CD4-positive, alpha-beta memory T cell (primary cell): ENCODE data around the gene HS2ST1. TPM values are rescaled to one million over a fixed set of nuclear protein-coding genes. Genes with fewer than 3 reads are reported as not detected.

Source experiments
- CTCF ChIA-PET: fragments of 350-600 bp; sonication (Branson Sonifier 250); formaldehyde crosslinking; loops from one replicate; lab custom pipeline; 2021; ENCODE audit warnings: inconsistent platforms; ENCODE audit not compliant: partially characterized antibody; lab: Charles Lee
- POLR2A ChIA-PET: fragments of 350-600 bp; sonication (Branson Sonifier 250); formaldehyde crosslinking; loops from one replicate; lab custom pipeline; 2021; ENCODE audit not compliant: partially characterized antibody; lab: Charles Lee
- DNase-seq, 5 donors: peaks; one replicate each; pipeline versions ENCODE4 v3.0.0 to v3.0.0-alpha.2; 2020 to 2022; ENCODE audit warnings: mixed read lengths in 1 of 5
- H3K27ac ChIP-seq: one replicate; pipeline ENCODE4 v1.7.0; 2013; ENCODE audit warnings: low read depth, low read length
- H3K27me3 ChIP-seq: 2 replicates; pipeline ENCODE4 v1.7.0; 2013; ENCODE audit warnings: mild to moderate bottlenecking, low read length, moderate library complexity; ENCODE audit not compliant: insufficient read depth
- H3K36me3 ChIP-seq: 2 replicates; pipeline ENCODE4 v1.7.0; 2013; ENCODE audit warnings: mild to moderate bottlenecking, low read length, moderate library complexity; ENCODE audit not compliant: insufficient read depth
- H3K4me1 ChIP-seq: 2 replicates; pipeline ENCODE4 v1.7.0; 2013; ENCODE audit warnings: mild to moderate bottlenecking, low read length, moderate library complexity; ENCODE audit not compliant: insufficient read depth
- H3K4me3 ChIP-seq, 2 donors: one replicate each; pipeline ENCODE4 v1.7.0; 2013; ENCODE audit warnings: low read length in 2 of 2, mild to moderate bottlenecking in 1 of 2
- H3K9me3 ChIP-seq, 2 donors: one replicate each; pipeline ENCODE4 v1.7.0; 2013; ENCODE audit warnings: low read length in 2 of 2, control low read depth in 1 of 2; ENCODE audit not compliant: control insufficient read depth in 1 of 2
- H3K27ac Mint-ChIP-seq, 7 donors: one replicate each; pipeline ENCODE4 v1.8.0; 2020 to 2021; ENCODE audit warnings: mixed read lengths in 7 of 7, mild to moderate bottlenecking in 6 of 7, inconsistent platforms in 3 of 7, moderate library complexity in 3 of 7
- H3K27me3 Mint-ChIP-seq, 2 donors: one replicate each; pipeline ENCODE4 v1.8.0; 2020 to 2021; ENCODE audit warnings: mixed read lengths in 2 of 2
- H3K36me3 Mint-ChIP-seq, 2 donors: one replicate each; pipeline ENCODE4 v1.8.0; 2020 to 2021; ENCODE audit warnings: mixed read lengths in 2 of 2, inconsistent platforms in 1 of 2, mild to moderate bottlenecking in 1 of 2
- H3K4me1 Mint-ChIP-seq, 4 donors: one replicate each; pipeline ENCODE4 v1.8.0; 2020 to 2021; ENCODE audit warnings: mixed read lengths in 4 of 4, mild to moderate bottlenecking in 1 of 4
- H3K4me3 Mint-ChIP-seq, 8 donors: one replicate each; pipeline ENCODE4 v1.8.0; 2020 to 2021; ENCODE audit warnings: mixed read lengths in 8 of 8, mild to moderate bottlenecking in 7 of 8, moderate library complexity in 6 of 8, inconsistent platforms in 3 of 8
- H3K9me3 Mint-ChIP-seq, 8 donors: one replicate each; pipeline ENCODE4 v1.8.0; 2020 to 2021; ENCODE audit warnings: mixed read lengths in 8 of 8, mild to moderate bottlenecking in 5 of 8, inconsistent platforms in 3 of 8, moderate library complexity in 1 of 8
- intact Hi-C: fragments of 100-400 bp; cut with micrococcal nuclease; formaldehyde crosslinking; loops from one replicate; pipeline ENCODE4 v1.15.1; 2023
- polyA plus RNA-seq, 2 donors: library from polyadenylated mRNA; unstranded; fragments of 300-500 nt; fragmentation: Illumina TruSeq; gene quantifications; one replicate each; pipeline ENCODE4 v1.2.3, GENCODE V29; 2021
- total RNA-seq, 2 experiments: library from RNA; stranded (reverse); gene quantifications; one replicate each; pipeline ENCODE4 v1.2.3, GENCODE V29; 2021

HS2ST1 gene
- total and polyA plus RNA-seq, 4 experiments from 2014 or later, result 5.4 to 15.8 (median 11.2) TPM

DNA sequence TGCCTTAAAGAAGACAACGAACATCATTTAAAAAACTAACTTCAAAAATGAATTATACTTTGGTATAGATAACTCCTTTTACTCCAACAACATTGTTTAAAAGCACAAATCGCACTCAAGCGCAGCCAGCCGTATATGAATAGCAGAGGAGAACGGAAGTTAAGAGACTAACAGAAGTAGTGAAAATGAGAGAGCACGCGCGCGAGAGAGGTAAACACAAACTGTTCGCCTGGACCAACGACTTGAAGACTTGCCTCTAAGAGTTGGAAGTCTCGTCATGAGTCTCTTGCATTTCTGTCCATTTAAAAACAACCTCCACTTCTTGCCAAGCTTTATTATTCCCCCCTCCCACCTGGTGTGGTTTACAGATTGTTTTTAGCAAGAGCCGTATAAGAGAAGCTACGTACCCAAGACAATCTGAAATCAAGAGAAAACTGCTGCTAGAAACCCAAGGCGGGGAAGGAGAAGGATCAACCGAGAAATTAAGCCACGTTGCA lies 988 bp upstream of the HS2ST1 start:
- H3K9me3 Mint-ChIP-seq, result no peaks in the 10 kb centered on the region
- Histone ChIP-seq H3K4me1 (peaks cover 53% of the 10 kb centered on the region), H3K27me3 (no peaks in the 10 kb centered on the region), H3K9me3 (no peaks in the 10 kb centered on the region), H3K27ac (peak overlapping the region; percentile 81), H3K4me3 (peak overlapping the region; percentile 57 to 81), H3K36me3 (no peaks in the 10 kb centered on the region)
- intact Hi-C loops, result loop anchor here (5.0 to 10.0 kb wide), 5 partner anchors 49 to 1709 kb away; partner anchors contain the start of gene SYDE2
- peaks cover 23% of the 10 kb centered on the region in 2 donors for H3K36me3 Mint-ChIP-seq
- POLR2A ChIA-PET, result interaction anchor here (0.9 to 6.0 kb wide), 13 partner anchors 9 to 1770 kb away, joined by 3 to 74 read pairs (median 5); partner anchors contain the start of genes LMO4, ODF2L, PKN2 and SH3GLB1
- CTCF ChIA-PET, result interaction anchor here (1.0 to 4.9 kb wide), 3 partner anchors 32 to 529 kb away, joined by 3 to 40 read pairs (median 3); partner anchors contain the start of gene SH3GLB1
- no peak overlapping the region for H3K27ac Mint-ChIP-seq
- no peak overlapping the region for H3K4me3 Mint-ChIP-seq
- no peaks in the 10 kb centered on the region for H3K27me3 Mint-ChIP-seq
- peak in 4 of 5 donors; percentile 36 to 63 (median 44) for DNase-seq
- peaks cover 32 to 50% (median 45%) of the 10 kb centered on the region in 4 donors for H3K4me1 Mint-ChIP-seq

DNA sequence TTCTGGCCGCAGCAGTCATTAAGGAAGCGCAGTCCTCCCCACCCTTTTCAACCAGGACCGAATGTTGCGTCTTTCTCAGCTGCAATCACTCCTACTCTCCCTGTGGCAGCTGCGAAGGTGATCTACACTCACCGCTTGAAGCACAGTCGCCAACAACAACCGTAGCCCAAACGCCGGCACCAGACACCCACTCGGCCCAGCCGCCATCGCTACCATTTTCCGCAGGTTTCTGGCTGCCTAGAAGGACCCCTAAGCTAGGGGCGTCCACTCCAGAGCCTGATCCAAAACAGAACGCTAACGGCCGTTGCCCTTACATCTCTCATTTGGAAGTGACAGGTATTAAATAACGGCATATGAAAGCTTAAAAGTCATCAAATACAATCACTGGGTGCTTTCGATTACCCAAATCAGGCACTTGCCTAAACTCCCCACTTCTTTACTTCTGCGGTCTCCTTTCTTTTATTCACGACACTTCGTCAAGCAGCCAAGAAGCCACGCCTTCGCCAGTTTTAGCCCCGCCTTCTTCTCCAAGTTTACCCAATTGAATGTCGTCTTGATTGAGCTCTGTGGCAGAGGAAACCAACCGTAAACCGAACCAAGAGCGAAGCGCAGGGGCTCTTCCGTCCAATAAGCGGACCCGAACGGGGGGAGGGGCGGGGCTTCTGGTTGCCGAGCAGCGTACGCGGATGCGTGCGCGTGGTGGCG lies 387 bp upstream of the HS2ST1 start, which contains the start of gene SELENOF:
SELENOF (minus strand) TSS at position 231 of the 705 bp plus-strand sequence; CDS start at position 216, 15 bp downstream.
- ChIA-PET CTCF (interaction anchor here (0.7 to 4.9 kb wide), 6 partner anchors 10 to 1969 kb away, joined by 3 to 40 read pairs (median 3); partner anchors contain the start of gene SH3GLB1), POLR2A (interaction anchor here (0.8 to 6.0 kb wide), 22 partner anchors 9 to 1770 kb away, joined by 3 to 74 read pairs (median 4); partner anchors contain the start of genes BCL10, LMO4, ODF2L and PKN2)
- peak; percentile 98 to 100 (median 99) for DNase-seq
- Histone ChIP-seq H3K9me3 (no peaks in the 10 kb centered on the region), H3K36me3 (no peaks in the 10 kb centered on the region), H3K27me3 (no peaks in the 10 kb centered on the region), H3K27ac (peak within 1 kb of the TSS; percentile 81), H3K4me3 (peak within 1 kb of the TSS; percentile 82 to 91), H3K4me1 (peaks cover 47% of the 10 kb centered on the region)
- intact Hi-C loops, result loop anchor here (1.0 to 10.0 kb wide), 9 partner anchors 49 to 1977 kb away; partner anchors contain the start of genes GTF2B, LMO4, ODF2L and SH3GLB1
- no peaks in the 10 kb centered on the region for H3K9me3 Mint-ChIP-seq
- H3K27ac Mint-ChIP-seq, result peak within 1 kb of the TSS in 1 of 7 donors; percentile 31
- no peaks in the 10 kb centered on the region for H3K27me3 Mint-ChIP-seq
- peaks cover 29 to 44% (median 41%) of the 10 kb centered on the region in 4 donors for H3K4me1 Mint-ChIP-seq
- H3K4me3 Mint-ChIP-seq, result no peak within 1 kb of the TSS
- H3K36me3 Mint-ChIP-seq, result peaks cover 20 to 21% of the 10 kb centered on the region in 2 donors

DNA sequence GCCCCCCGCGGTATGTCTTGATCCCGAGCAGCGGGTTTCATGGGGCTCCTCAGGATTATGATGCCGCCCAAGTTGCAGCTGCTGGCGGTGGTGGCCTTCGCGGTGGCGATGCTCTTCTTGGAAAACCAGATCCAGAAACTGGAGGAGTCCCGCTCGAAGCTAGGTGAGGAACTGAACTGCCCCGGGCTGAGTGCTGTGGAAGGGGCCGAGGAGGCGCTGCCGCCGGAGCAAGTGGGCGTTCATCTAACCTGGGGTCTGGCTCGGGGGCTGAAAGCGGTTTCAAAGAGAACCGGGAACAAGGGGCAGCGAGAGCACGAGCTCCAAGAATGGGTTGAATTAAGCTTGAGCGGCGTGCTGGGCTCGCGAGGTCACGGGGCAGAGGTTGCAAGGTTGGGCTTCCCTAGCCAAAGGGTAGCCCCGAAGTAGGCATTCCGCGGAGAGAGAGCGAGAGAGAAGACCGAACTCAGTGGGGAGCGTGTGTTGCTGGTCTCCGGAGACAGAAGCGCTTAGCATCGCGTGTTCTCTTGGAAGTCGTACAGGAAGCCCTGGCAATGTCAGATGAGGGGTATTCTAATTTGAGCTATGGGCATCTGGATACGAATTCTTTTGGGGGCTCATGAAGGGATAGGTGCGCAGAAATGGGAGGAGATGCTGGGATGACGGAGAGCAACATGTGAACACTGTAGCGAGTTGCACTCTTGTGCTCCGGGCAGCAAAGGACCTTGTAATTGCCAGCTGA lies 732 bp downstream of the HS2ST1 start:
- Histone ChIP-seq H3K27me3 (no peaks in the 10 kb centered on the region), H3K4me3 (peak overlapping the region; percentile 82 to 91), H3K9me3 (no peaks in the 10 kb centered on the region), H3K36me3 (no peaks in the 10 kb centered on the region), H3K27ac (peak overlapping the region; percentile 72), H3K4me1 (peaks cover 38% of the 10 kb centered on the region)
- Mint-ChIP-seq H3K27me3 (no peaks in the 10 kb centered on the region), H3K27ac (no peak overlapping the region), H3K4me1 (peaks cover 21 to 32% (median 30%) of the 10 kb centered on the region in 4 donors), H3K9me3 (no peaks in the 10 kb centered on the region), H3K4me3 (no peak overlapping the region), H3K36me3 (peaks cover 9 to 10% of the 10 kb centered on the region in 2 donors)
- intact Hi-C loops, result loop anchor here (1.0 to 10.0 kb wide), 9 partner anchors 50 to 1976 kb away; partner anchors contain the start of genes GTF2B, LMO4, ODF2L and SH3GLB1
- DNase-seq, result peak; percentile 53 to 63 (median 56)
- CTCF ChIA-PET, result interaction anchor here (0.9 to 4.9 kb wide), 7 partner anchors 13 to 1970 kb away, joined by 3 to 40 read pairs (median 5); partner anchors contain the start of gene SH3GLB1
- POLR2A ChIA-PET, result interaction anchor here (1.0 to 6.0 kb wide), 14 partner anchors 8 to 529 kb away, joined by 3 to 74 read pairs (median 4); partner anchors contain the start of genes ODF2L and SH3GLB1

DNA sequence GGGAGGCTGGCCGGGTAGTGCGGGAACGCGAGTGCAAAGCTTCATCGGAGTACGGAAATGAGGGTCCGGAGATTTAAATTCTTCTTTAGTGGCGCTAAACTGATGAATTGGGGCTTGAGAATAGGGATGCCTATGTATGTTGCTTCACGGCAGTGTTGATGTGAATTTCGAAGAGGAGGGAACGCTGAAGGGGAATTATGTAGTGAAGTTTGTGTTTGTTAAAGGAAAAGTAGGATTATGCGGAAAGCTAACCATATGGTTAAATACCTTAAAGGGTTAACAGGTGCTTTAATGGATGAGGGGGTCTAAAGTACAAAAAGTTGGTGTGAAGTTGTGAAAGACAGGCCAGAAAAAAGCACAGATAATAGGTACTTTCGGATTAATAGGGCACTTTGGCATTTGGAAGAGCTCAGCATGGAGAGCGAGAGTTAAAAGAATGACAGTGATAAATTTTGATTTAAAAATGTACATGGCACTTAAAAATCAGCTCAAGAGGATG lies 1.4 kb downstream of the HS2ST1 start:
- no peaks in the 10 kb centered on the region for H3K36me3 ChIP-seq
- Mint-ChIP-seq H3K27me3 (no peaks in the 10 kb centered on the region), H3K27ac (no peak overlapping the region), H3K4me3 (no peak overlapping the region), H3K9me3 (no peaks in the 10 kb centered on the region), H3K36me3 (peaks cover 6 to 7% of the 10 kb centered on the region in 2 donors), H3K4me1 (peaks cover 17 to 27% (median 26%) of the 10 kb centered on the region in 4 donors)
- peaks cover 38% of the 10 kb centered on the region for H3K4me1 ChIP-seq
- POLR2A ChIA-PET, result interaction anchor here (1.1 to 6.0 kb wide), 5 partner anchors 18 to 530 kb away, joined by 3 to 74 read pairs (median 4); partner anchors contain the start of gene SH3GLB1
- H3K27me3 ChIP-seq, result no peaks in the 10 kb centered on the region
- peak overlapping the region; percentile 82 to 91 for H3K4me3 ChIP-seq
- DNase-seq, result no peak
- peak overlapping the region; percentile 72 for H3K27ac ChIP-seq
- CTCF ChIA-PET, result interaction anchor here (0.7 to 4.9 kb wide), 7 partner anchors 12 to 1971 kb away, joined by 3 to 40 read pairs (median 5); partner anchors contain the start of gene SH3GLB1
- intact Hi-C loops, result loop anchor here (2.0 to 10.0 kb wide), 5 partner anchors 51 to 1975 kb away; partner anchors contain the start of genes GTF2B and SYDE2
- H3K9me3 ChIP-seq, result no peaks in the 10 kb centered on the region

DNA sequence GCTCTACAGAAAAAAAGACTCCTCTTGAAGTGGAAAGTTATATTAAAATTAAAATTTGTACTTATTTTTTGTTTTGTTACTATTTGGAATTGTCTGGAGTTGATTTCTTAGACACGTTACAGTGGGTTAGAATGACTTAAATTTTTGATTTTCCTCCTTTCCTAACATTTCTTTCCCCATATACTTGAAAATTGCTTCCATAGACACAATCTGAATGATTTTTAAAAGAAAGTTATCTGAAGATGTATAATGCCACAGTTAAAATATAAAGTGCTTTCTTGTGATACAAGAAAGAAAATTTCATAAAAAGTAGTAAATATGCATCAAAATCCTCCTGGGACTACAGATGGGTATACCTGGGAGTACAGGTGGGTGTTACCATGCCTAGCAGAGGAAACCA lies 2.3 kb downstream of the HS2ST1 start:
- H3K27me3 Mint-ChIP-seq, result no peaks in the 10 kb centered on the region
- H3K4me1 Mint-ChIP-seq, result peaks cover 14 to 18% (median 17%) of the 10 kb centered on the region in 4 donors
- no peak for DNase-seq
- CTCF ChIA-PET, result interaction anchor here (1.7 to 4.9 kb wide), 2 partner anchors 19 to 212 kb away, joined by 6 to 40 read pairs; partner anchors contain the start of gene SH3GLB1
- H3K27ac Mint-ChIP-seq, result no peak overlapping the region
- peaks cover 0 to 3% of the 10 kb centered on the region in 2 donors for H3K36me3 Mint-ChIP-seq
- Histone ChIP-seq H3K27me3 (no peaks in the 10 kb centered on the region), H3K4me3 (no peak overlapping the region), H3K4me1 (peaks cover 28% of the 10 kb centered on the region), H3K36me3 (no peaks in the 10 kb centered on the region), H3K9me3 (no peaks in the 10 kb centered on the region), H3K27ac (no peak overlapping the region)
- intact Hi-C loops, result loop anchor here (10.0 kb wide), 4 partner anchors 52 to 1712 kb away; partner anchors contain the start of gene SYDE2
- H3K9me3 Mint-ChIP-seq, result peaks cover 0 to 5% (median 0%) of the 10 kb centered on the region in 8 donors
- H3K4me3 Mint-ChIP-seq, result peak overlapping the region in 3 of 8 donors; percentile 22 to 57 (median 45)
- POLR2A ChIA-PET, result interaction anchor here (1.2 to 6.0 kb wide), 2 partner anchors 19 to 212 kb away, joined by 3 to 74 read pairs; partner anchors contain the start of gene SH3GLB1

DNA sequence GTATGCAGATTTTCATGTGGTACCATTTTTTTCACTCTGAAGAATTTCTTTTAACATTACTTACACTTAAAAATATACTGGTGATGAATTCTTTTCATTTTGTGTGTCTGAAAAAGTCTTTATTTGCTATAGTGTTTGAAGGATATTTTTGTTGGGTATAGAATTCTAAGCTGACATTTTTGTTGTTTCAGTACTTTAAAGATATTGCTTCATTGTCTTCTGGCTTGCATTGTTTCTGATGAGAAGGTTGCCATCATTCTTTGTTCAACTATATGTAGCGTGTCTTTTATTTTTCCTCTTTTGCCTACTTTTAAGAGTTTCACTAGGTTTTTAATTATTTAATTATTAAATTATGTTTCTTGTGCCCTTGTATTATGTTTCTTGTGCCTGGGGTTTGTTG lies 8.0 kb downstream of the HS2ST1 start:
- H3K27me3 Mint-ChIP-seq, result no peaks in the 10 kb centered on the region
- peaks cover 14 to 29% of the 10 kb centered on the region in 2 donors for H3K36me3 Mint-ChIP-seq
- no peak for DNase-seq
- POLR2A ChIA-PET, result no interaction called here
- intact Hi-C loops, result no loop called here
- H3K9me3 Mint-ChIP-seq, result peaks cover 2 to 37% (median 24%) of the 10 kb centered on the region in 8 donors
- CTCF ChIA-PET, result no interaction called here
- H3K9me3 ChIP-seq, result no peaks in the 10 kb centered on the region
- no peak overlapping the region for H3K4me3 Mint-ChIP-seq
- peaks cover 10% of the 10 kb centered on the region for H3K4me1 ChIP-seq
- H3K36me3 ChIP-seq, result no peaks in the 10 kb centered on the region
- no peaks in the 10 kb centered on the region for H3K27me3 ChIP-seq
- peaks cover 11 to 14% (median 12%) of the 10 kb centered on the region in 4 donors for H3K4me1 Mint-ChIP-seq
- H3K27ac ChIP-seq, result no peak overlapping the region
- H3K4me3 ChIP-seq, result no peak overlapping the region
- H3K27ac Mint-ChIP-seq, result no peak overlapping the region
